RWPE1 (cell line): Measurements from ENCODE around the gene ZNF804B.

Experiments used
- CTCF ChIA-PET: fragments of 350-600 bp; sonication (Branson Sonifier 250); formaldehyde crosslinking; extraction: SDS; loops from one replicate; lab custom pipeline; 2021; lab: Yijun Ruan, JAX
- POLR2A ChIA-PET: fragments of 400-600 bp; formaldehyde crosslinking; extraction: SDS; loops from one replicate; lab custom pipeline; 2020; ENCODE audit warnings: antibody characterized with exemption; ENCODE audit not compliant: low non-redundant PET; lab: Yijun Ruan, JAX
- DNase-seq: peaks from one replicate; pipeline ENCODE4 v3.0.0; 2012; ENCODE audit warnings: low spot score
- H3K27ac ChIP-seq: fragments of 450-650 bp; 2 replicates; pipeline ENCODE4 v1.5.1; 2017
- CTCF ChIP-seq: fragments of 450-650 bp; conservative IDR thresholded peaks from 2 replicates; pipeline ENCODE4 v1.5.1; 2017; ENCODE audit warnings: low read depth, mild to moderate bottlenecking

The ZNF804B gene

GRCh38 chr7:89123871-89124270 is 364.4 kb downstream of the ZNF804B start:
- DNase-seq = no peak
- TF ChIP-seq CTCF = no peak
- ChIA-PET CTCF (no interaction called here), POLR2A (no interaction called here)
- no peak overlapping the region for H3K27ac ChIP-seq

GRCh38 chr7:89129600-89130375 is 370.3 kb downstream of the ZNF804B start:
- CTCF ChIA-PET = no interaction called here
- no peak for DNase-seq
- no peak overlapping the region for H3K27ac ChIP-seq
- TF ChIP-seq CTCF = no peak
- POLR2A ChIA-PET = no interaction called here

GRCh38 chr7:89133357-89133756 is 373.9 kb downstream of the ZNF804B start:
- no peak for TF ChIP-seq CTCF
- POLR2A ChIA-PET = no interaction called here
- no peak overlapping the region for H3K27ac ChIP-seq
- no peak for DNase-seq
- CTCF ChIA-PET = no interaction called here

- H3K27ac ChIP-seq = no peak overlapping the region
- no peak for DNase-seq
- POLR2A ChIA-PET = no interaction called here
- TF ChIP-seq CTCF = no peak
- CTCF ChIA-PET = no interaction called here
Observed at GRCh38 chr7:89133819-89134218, 374.3 kb downstream of the ZNF804B start.

- TF ChIP-seq CTCF = no peak
- no peak overlapping the region for H3K27ac ChIP-seq
- ChIA-PET CTCF (no interaction called here), POLR2A (no interaction called here)
- DNase-seq = no peak
Observed at GRCh38 chr7:89145801-89146200, 386.3 kb downstream of the ZNF804B start.

- no peak overlapping the region for H3K27ac ChIP-seq
- DNase-seq = no peak
- CTCF ChIA-PET = no interaction called here
- POLR2A ChIA-PET = no interaction called here
- no peak for TF ChIP-seq CTCF
Observed at GRCh38 chr7:89160107-89160506, 400.6 kb downstream of the ZNF804B start.
